T-cell (primary cell): ENCODE results near the gene ATXN7L2. TPM values are rescaled to one million over a fixed set of nuclear protein-coding genes. Genes with fewer than 3 reads are reported as not detected.

Experiments used
- ATAC-seq, 4 experiments: fragments of 200-7000 bp in 3 of 4; fragments of 150-1000 bp in 1 of 4; cut with Tn5 transposase; replicated peaks in 1 of 4; 1 replicate in 3 of 4; 2 replicates in 1 of 4; pipeline ENCODE4 v1.10.0; 2021; ENCODE audit warnings: moderate library complexity in 3 of 4, mild to moderate bottlenecking in 2 of 4, moderate number of reproducible peaks in 1 of 4
- CTCF ChIA-PET, 2 donors: fragments of 300-600 bp; sonication (Branson Sonifier 250); formaldehyde crosslinking; loops; one replicate each; lab custom pipeline; 2022; ENCODE audit warnings: antibody characterized with exemption in 2 of 2; lab: Charles Lee
- POLR2A ChIA-PET, 2 donors: fragments of 300-600 bp; sonication (Branson Sonifier 250); formaldehyde crosslinking; loops; one replicate each; lab custom pipeline; 2022; ENCODE audit warnings: antibody characterized with exemption in 2 of 2; lab: Charles Lee
- DNase-seq, 35 experiments: peaks; one replicate each; pipeline versions ENCODE4 v3.0.0 to v3.0.0-alpha.2; 2013 to 2023
- H3K27ac ChIP-seq: one replicate; pipeline ENCODE4 v1.5.1; 2013; ENCODE audit warnings: low read length
- H3K27me3 ChIP-seq, 2 experiments: replicated peaks in 1 of 2; 1 replicate in 1 of 2; 2 replicates in 1 of 2; pipeline versions ENCODE4 v1.6.1 to v1.7.0; 2013; ENCODE audit warnings: low read length in 1 of 2, mixed read lengths in 1 of 2; ENCODE audit not compliant: control insufficient read depth in 2 of 2, insufficient read depth in 2 of 2; ENCODE audit errors: extremely low read depth in 1 of 2
- H3K36me3 ChIP-seq, 2 donors: 1 replicate in 1 of 2; 2 replicates in 1 of 2; pipeline versions ENCODE4 v1.6.1 to v1.7.0; 2013; ENCODE audit warnings: low read length in 1 of 2; ENCODE audit not compliant: control insufficient read depth in 2 of 2, insufficient read depth in 1 of 2; ENCODE audit errors: extremely low read depth in 1 of 2
- H3K4me1 ChIP-seq, 2 experiments: 1 replicate in 1 of 2; 2 replicates in 1 of 2; pipeline versions ENCODE4 v1.6.1 to v1.7.0; 2013; ENCODE audit warnings: low read length in 2 of 2, mixed read lengths in 1 of 2; ENCODE audit not compliant: insufficient read depth in 2 of 2, control insufficient read depth in 1 of 2; ENCODE audit errors: extremely low read depth in 1 of 2
- H3K4me3 ChIP-seq, 2 donors: 1 replicate in 1 of 2; 2 replicates in 1 of 2; pipeline versions ENCODE4 v1.5.1 to v1.7.0; 2013; ENCODE audit warnings: mild to moderate bottlenecking in 2 of 2, low read length in 1 of 2, moderate library complexity in 1 of 2; ENCODE audit not compliant: control insufficient read depth in 1 of 2; ENCODE audit errors: extremely low read depth in 1 of 2
- H3K9me3 ChIP-seq: 2 replicates; pipeline ENCODE4 v1.7.0; 2013
- H3K27ac Mint-ChIP-seq, 2 donors: one replicate each; pipeline ENCODE4 v1.8.0; 2020 to 2021; ENCODE audit warnings: mild to moderate bottlenecking in 2 of 2, mixed read lengths in 2 of 2
- H3K27me3 Mint-ChIP-seq, 2 donors: one replicate each; pipeline ENCODE4 v1.8.0; 2021 to 2022; ENCODE audit warnings: mixed read lengths in 2 of 2
- H3K36me3 Mint-ChIP-seq: one replicate; pipeline ENCODE4 v1.8.0; 2021; ENCODE audit warnings: mixed read lengths
- H3K4me1 Mint-ChIP-seq, 3 donors: one replicate each; pipeline ENCODE4 v1.8.0; 2020 to 2022; ENCODE audit warnings: mixed read lengths in 3 of 3, mild to moderate bottlenecking in 1 of 3
- H3K4me3 Mint-ChIP-seq, 3 donors: one replicate each; pipeline ENCODE4 v1.8.0; 2020 to 2022; ENCODE audit warnings: mild to moderate bottlenecking in 3 of 3, mixed read lengths in 3 of 3, moderate library complexity in 3 of 3
- H3K9me3 Mint-ChIP-seq, 3 donors: one replicate each; pipeline ENCODE4 v1.8.0; 2020 to 2022; ENCODE audit warnings: mixed read lengths in 3 of 3
- WGBS: methylation state at CpG from one replicate; pipeline ENCODE4 v1.1.5; 2013; ENCODE audit warnings: missing lambda C conversion rate; ENCODE audit not compliant: insufficient coverage; 5-methylcytosine and 5-hydroxymethylcytosine counted together
- total RNA-seq, 35 experiments: library from RNA in 6 of 35; stranded (reverse) in 6 of 35; fragments of 120-200 nt in 1 of 35; gene quantifications; one replicate each; pipeline versions ENCODE4 v1.2.1 to v1.2.4 and lab custom pipeline; 2013 to 2026

The ATXN7L2 gene, protein sequence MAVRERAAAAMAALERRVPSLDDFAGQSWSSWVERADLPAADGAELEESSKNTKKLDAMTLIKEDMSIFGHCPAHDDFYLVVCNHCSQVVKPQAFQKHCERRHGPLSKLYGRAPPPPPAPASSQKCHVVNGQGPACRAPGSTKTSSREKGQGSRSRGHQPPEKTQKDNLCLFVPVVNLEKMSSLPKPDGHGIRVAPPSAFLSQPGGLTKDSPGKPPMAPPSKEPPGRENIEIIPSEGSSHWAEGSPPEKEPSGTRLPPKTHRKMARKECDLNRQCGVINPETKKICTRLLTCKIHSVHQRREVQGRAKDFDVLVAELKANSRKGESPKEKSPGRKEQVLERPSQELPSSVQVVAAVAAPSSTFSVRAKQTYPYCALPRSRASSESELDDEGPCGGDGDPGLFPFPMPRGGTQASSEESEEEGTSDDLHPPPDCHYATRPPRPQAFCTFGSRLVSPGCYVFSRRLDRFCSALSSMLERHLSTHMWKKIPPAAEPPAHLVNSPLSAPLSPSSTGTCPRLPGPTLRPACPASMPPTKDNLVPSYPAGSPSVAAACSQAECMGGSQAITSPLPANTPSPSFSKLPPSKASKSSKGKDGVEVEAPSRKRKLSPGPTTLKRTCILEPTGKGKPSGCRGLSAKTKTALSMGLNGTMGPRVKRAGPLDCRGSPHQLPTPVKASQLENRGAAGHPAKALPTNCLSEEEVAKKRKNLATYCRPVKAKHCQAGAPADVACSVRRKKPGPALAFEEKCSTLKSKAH
- total RNA-seq (10 to 100 TPM in 4 of 5 donors, 1 to 10 TPM in 1; 9.7 to 13.2 (median 12.5) TPM), total RNA-seq (lab: John Stamatoyannopoulos, UW) (12.3 to 48.5 (median 23.4) reads per million in 29 experiments)
- 6.4 TPM for total RNA-seq (2013)

DNA sequence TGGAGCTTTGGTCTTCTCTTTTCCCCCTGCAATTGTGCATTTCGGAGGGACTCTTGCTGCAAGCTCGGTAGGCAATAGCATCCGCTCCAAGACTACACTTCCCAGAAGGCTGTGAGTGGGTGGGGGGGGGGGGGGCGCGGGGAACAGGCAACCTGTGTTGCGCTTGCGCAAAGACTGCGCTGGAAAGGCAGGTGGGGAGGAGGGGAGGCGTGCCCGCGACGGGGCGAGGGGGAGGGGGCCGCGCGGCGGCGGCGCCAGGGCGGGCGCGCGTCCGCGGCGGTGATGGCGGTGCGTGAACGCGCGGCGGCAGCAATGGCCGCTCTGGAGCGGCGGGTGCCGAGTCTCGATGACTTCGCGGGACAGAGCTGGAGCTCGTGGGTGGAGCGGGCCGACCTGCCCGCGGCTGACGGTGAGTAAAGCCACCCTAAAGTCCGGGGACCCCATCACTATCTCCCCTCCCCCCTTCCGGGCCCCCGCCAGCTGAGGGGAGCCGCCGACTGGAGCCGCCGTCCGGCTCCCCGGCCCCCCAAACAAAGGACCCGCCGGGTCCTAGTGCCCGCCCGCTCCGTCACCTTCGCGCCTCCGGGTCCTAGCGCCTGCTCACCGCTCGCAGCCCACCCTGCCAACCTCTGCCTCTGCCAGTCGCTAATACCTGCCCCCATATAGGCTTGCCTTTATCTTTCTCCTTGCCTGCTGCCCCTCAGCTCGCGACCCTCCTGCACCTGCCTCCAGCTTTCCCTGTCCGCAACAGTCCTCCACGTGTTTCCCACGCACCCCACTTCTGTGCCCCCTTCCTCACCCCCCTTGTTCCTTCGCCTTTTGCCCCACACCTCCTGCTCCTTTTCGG is at the start of gene ATXN7L2:
Gene ATXN7L2, plus strand, starts transcription at position 234 of the 847 bp plus-strand sequence. Its CDS starts 49 bp downstream, at position 283.
- H3K4me1 ChIP-seq, result peaks cover 12 to 24% of the 10 kb centered on the region in 2 experiments
- peak within 1 kb of the TSS; percentile 92 to 96 (median 92) for H3K4me3 Mint-ChIP-seq
- POLR2A ChIA-PET, result interaction anchor here (0.5 to 1.4 kb wide), 8 partner anchors 10 to 817 kb away, joined by 3 to 6 read pairs (median 4); partner anchors contain the start of genes GNAI3 (in 1 of the 2) and TAF13 (in 1 of the 2)
- peaks cover 20% of the 10 kb centered on the region for H3K36me3 Mint-ChIP-seq
- H3K27ac Mint-ChIP-seq, result peak within 1 kb of the TSS; percentile 92 to 93
- H3K36me3 ChIP-seq, result peaks cover 4 to 22% of the 10 kb centered on the region in 2 donors
- ATAC-seq (peak; percentile 79 to 86 (median 84)), DNase-seq (peak; percentile 82 to 97 (median 92))
- H3K9me3 Mint-ChIP-seq, result no peaks in the 10 kb centered on the region
- H3K9me3 ChIP-seq, result no peaks in the 10 kb centered on the region
- CTCF ChIA-PET, result interaction anchor here (0.6 to 2.6 kb wide), 14 partner anchors 9 to 201 kb away, joined by 3 to 23 read pairs (median 4); partner anchors contain the start of genes GNAI3 (in 1 of the 2) and PSRC1 (in 1 of the 2)
- H3K4me1 Mint-ChIP-seq, result peaks cover 32 to 37% (median 35%) of the 10 kb centered on the region in 3 donors
- H3K27me3 ChIP-seq, result peaks cover 0 to 6% of the 10 kb centered on the region in 2 experiments
- peak within 1 kb of the TSS; percentile 86 for H3K27ac ChIP-seq
- peak within 1 kb of the TSS; percentile 80 to 84 for H3K4me3 ChIP-seq
- under 1% methylated on average over 62 of the region's 73 CpGs for WGBS
- peaks cover under 1 to 12% of the 10 kb centered on the region in 2 donors for H3K27me3 Mint-ChIP-seq

DNA sequence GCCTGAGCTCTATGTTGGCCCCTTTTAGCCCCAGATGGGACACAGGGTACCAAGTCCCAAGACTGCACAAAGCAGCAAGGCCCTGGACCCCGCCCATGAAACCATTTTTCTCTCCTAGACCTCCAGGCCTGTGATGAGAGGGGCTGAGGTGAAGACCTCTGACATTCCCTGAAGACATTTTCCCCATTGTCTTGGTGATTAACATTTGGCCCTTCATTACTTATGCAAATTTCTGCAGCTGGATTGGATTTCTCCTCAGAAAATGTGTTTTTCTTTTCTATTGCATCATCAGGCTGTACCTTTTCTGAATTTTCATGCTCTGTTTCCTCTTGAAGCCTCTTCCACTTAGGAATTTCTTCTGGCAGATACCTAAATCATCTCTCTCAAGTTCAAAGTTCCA is 49.2 kb upstream of the ATXN7L2 start:
- WGBS, result no CpG with 5 or more reads among the region's 1 CpG
- Mint-ChIP-seq H3K27me3 (peaks cover 6 to 11% of the 10 kb centered on the region in 2 donors), H3K9me3 (no peaks in the 10 kb centered on the region), H3K4me1 (no peaks in the 10 kb centered on the region), H3K36me3 (no peaks in the 10 kb centered on the region), H3K27ac (no peak overlapping the region), H3K4me3 (no peak overlapping the region)
- no peak overlapping the region for H3K4me3 ChIP-seq
- no peaks in the 10 kb centered on the region for H3K9me3 ChIP-seq
- ChIA-PET POLR2A (no interaction called here), CTCF (no interaction called here)
- no peaks in the 10 kb centered on the region for H3K36me3 ChIP-seq
- H3K4me1 ChIP-seq, result no peaks in the 10 kb centered on the region
- no peak overlapping the region for H3K27ac ChIP-seq
- ATAC-seq (no peak), DNase-seq (no peak)
- peaks cover 0 to 4% of the 10 kb centered on the region in 2 experiments for H3K27me3 ChIP-seq

DNA sequence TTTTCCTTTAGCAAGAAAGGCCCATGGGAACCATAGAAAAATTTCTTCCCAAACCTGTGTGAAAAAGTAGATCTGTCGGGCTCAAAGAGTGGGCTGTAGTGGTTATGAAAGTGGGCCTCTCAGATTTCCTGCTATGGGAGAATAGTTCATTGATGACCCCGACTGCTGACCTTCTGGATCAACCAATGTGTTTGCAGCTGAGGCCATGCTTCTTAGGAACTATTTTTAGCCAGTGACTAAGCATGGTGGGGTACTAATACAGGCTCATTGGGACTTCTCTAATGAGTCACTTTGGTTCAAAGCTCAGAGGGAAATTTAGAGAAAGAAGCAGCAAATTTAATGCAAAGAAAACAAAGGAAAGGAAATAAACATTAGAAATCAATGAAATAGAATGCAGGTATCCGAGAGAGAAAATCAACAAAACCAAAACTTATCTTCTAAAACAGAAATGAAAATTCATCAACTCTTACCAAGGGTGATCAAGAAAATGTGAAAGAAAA is 44.9 kb upstream of the ATXN7L2 start:
- no peaks in the 10 kb centered on the region for H3K9me3 Mint-ChIP-seq
- Histone ChIP-seq H3K27me3 (peaks cover 3 to 6% of the 10 kb centered on the region in 2 experiments), H3K4me1 (no peaks in the 10 kb centered on the region), H3K9me3 (no peaks in the 10 kb centered on the region), H3K4me3 (no peak overlapping the region), H3K27ac (no peak overlapping the region), H3K36me3 (no peaks in the 10 kb centered on the region)
- H3K27me3 Mint-ChIP-seq, result peaks cover 6 to 10% of the 10 kb centered on the region in 2 donors
- no peak overlapping the region for H3K27ac Mint-ChIP-seq
- ChIA-PET CTCF (no interaction called here), POLR2A (no interaction called here)
- H3K36me3 Mint-ChIP-seq, result no peaks in the 10 kb centered on the region
- 31% methylated on average over 2 of the region's 3 CpGs for WGBS
- no peak overlapping the region for H3K4me3 Mint-ChIP-seq
- DNase-seq (no peak), ATAC-seq (no peak)
- no peaks in the 10 kb centered on the region for H3K4me1 Mint-ChIP-seq

DNA sequence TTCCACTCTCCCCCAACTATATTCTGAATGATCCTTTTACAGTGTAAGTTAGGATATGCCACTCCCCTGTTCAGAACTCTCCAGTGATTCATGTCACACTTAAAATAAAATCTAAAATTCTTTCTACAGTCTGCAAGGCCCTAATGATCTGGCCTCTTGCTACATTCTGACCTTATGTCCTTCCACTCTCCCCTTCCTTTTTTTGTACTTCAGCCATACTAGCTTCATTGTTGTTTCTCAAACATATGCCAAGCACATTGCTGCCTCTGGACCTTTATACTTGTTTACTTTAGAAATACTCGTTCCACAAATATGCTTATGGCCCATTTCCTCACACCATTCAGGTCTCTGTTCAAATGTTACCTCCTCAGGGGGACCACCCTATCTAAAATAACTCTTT is 42.6 kb upstream of the ATXN7L2 start:
- H3K27ac ChIP-seq, result no peak overlapping the region
- no peaks in the 10 kb centered on the region for H3K4me1 Mint-ChIP-seq
- H3K9me3 ChIP-seq, result no peaks in the 10 kb centered on the region
- no peaks in the 10 kb centered on the region for H3K36me3 ChIP-seq
- no peak overlapping the region for H3K4me3 ChIP-seq
- H3K27ac Mint-ChIP-seq, result no peak overlapping the region
- CTCF ChIA-PET, result no interaction called here
- no peak for ATAC-seq
- no peaks in the 10 kb centered on the region for H3K4me1 ChIP-seq
- DNase-seq, result no peak
- no peaks in the 10 kb centered on the region for H3K9me3 Mint-ChIP-seq
- H3K4me3 Mint-ChIP-seq, result no peak overlapping the region
- POLR2A ChIA-PET, result no interaction called here
- peaks cover 4 to 13% of the 10 kb centered on the region in 2 donors for H3K27me3 Mint-ChIP-seq
- H3K27me3 ChIP-seq, result peaks cover 8 to 11% of the 10 kb centered on the region in 2 experiments
- WGBS, result 70% methylated on average over 1 of the region's 1 CpG
- no peaks in the 10 kb centered on the region for H3K36me3 Mint-ChIP-seq

DNA sequence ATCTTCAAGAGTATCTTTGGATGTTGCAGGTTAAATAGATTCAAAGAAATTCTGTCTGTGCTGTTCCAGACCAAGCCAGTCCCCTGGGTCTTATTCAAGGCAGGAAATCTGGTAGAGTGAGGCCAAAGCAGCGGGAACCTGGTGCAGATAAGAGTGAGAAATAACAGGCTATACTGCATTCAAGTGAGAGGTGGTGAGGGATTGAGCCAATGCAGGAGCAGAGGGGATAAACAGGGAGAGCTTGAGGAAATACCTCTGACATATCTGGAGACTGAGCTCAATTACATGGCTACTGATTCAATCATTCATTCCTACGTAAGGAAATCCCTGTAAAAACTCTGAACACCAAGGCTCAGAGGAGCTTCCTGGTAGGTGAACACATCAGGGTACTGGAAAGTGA is 40.2 kb upstream of the ATXN7L2 start:
- no peaks in the 10 kb centered on the region for H3K9me3 ChIP-seq
- Mint-ChIP-seq H3K4me1 (no peaks in the 10 kb centered on the region), H3K27ac (no peak overlapping the region), H3K36me3 (no peaks in the 10 kb centered on the region), H3K4me3 (no peak overlapping the region), H3K27me3 (peaks cover 13 to 21% of the 10 kb centered on the region in 2 donors), H3K9me3 (no peaks in the 10 kb centered on the region)
- H3K27ac ChIP-seq, result no peak overlapping the region
- ChIA-PET POLR2A (interaction anchor here in 1 of 2 donors (0.6 kb wide), 1 partner anchor 10 kb away, joined by 3 read pairs; no protein-coding TSS in a partner anchor), CTCF (no interaction called here)
- H3K27me3 ChIP-seq, result peaks cover 8 to 14% of the 10 kb centered on the region in 2 experiments
- no peaks in the 10 kb centered on the region for H3K4me1 ChIP-seq
- H3K36me3 ChIP-seq, result no peaks in the 10 kb centered on the region
- H3K4me3 ChIP-seq, result no peak overlapping the region
- no peak for ATAC-seq
- DNase-seq, result no peak
- no CpG with 5 or more reads among the region's 2 CpGs for WGBS
